ENCODE data around the gene PHACTR3. TPM values are rescaled to one million over a fixed set of nuclear protein-coding genes. Genes with fewer than 3 reads are reported as not detected.
A peak's percentile ranks its signal among the peaks of the same experiment; 100 is the strongest.

Gene PHACTR3
- total RNA-seq, 3 donors from 2014 or later = 0.41 to 3.4 (median 1.1) TPM

DNA sequence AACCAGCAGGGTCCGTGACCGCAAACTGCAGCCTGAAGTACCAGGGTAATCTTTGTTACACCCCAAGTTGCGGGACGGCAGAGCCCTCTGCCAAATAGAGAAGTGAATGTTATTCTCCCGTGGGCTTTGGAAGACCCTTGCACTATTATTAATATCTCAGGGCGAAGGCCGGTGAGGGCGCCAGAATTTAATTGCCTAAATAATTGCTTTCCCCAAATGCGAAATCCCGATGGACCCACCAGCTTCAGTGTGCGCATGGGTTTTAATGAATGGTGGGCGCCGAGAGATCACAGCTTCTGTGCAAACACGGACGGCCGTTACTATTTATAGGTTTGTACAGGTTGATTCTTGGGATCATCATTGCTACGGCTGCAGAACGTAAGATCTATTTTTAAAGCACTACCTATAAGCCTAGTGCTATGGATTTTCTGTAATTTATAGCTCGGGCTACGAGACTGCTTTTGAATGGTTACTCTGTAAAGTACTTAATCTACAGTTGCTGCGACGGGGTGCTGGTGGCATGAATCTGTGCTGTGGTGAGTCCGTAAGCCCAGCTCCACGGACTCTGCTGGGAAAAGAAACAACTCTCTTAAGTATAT, 15.2 kb upstream of the PHACTR3 start:
- intact Hi-C loops (cut with DNase I, micrococcal nuclease) = no loop called here
- H3K9me3 ChIP-seq = no peaks in the 10 kb centered on the region
- no peaks in the 10 kb centered on the region for H3K36me3 ChIP-seq (ENCODE audit: low read depth)
- no peak overlapping the region for H3K4me3 ChIP-seq
- H3K4me1 ChIP-seq (ENCODE audit: low read depth) = no peaks in the 10 kb centered on the region
- DNase-seq (no peak), ATAC-seq (no peak)
- TF ChIP-seq, protein P1, sequence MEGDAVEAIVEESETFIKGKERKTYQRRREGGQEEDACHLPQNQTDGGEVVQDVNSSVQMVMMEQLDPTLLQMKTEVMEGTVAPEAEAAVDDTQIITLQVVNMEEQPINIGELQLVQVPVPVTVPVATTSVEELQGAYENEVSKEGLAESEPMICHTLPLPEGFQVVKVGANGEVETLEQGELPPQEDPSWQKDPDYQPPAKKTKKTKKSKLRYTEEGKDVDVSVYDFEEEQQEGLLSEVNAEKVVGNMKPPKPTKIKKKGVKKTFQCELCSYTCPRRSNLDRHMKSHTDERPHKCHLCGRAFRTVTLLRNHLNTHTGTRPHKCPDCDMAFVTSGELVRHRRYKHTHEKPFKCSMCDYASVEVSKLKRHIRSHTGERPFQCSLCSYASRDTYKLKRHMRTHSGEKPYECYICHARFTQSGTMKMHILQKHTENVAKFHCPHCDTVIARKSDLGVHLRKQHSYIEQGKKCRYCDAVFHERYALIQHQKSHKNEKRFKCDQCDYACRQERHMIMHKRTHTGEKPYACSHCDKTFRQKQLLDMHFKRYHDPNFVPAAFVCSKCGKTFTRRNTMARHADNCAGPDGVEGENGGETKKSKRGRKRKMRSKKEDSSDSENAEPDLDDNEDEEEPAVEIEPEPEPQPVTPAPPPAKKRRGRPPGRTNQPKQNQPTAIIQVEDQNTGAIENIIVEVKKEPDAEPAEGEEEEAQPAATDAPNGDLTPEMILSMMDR (IDR thresholded peaks at IDR 0.05) = no peak

- TF ChIP-seq, protein P1 (IDR thresholded peaks at IDR 0.05) = no peak
- Histone ChIP-seq H3K36me3 (ENCODE audit: low read depth) (no peaks in the 10 kb centered on the region), H3K4me1 (ENCODE audit: low read depth) (no peaks in the 10 kb centered on the region), H3K4me3 (no peak overlapping the region), H3K9me3 (no peaks in the 10 kb centered on the region)
- ATAC-seq (no peak), DNase-seq (no peak)
- intact Hi-C loops (cut with DNase I, micrococcal nuclease) = loop anchor here in 1 of 2 donors (10.0 kb wide), 1 partner anchor 164 kb away; no protein-coding TSS in a partner anchor
Observed at GRCh38 chr20:59591061-59591460, 13.3 kb upstream of the PHACTR3 start.

DNA sequence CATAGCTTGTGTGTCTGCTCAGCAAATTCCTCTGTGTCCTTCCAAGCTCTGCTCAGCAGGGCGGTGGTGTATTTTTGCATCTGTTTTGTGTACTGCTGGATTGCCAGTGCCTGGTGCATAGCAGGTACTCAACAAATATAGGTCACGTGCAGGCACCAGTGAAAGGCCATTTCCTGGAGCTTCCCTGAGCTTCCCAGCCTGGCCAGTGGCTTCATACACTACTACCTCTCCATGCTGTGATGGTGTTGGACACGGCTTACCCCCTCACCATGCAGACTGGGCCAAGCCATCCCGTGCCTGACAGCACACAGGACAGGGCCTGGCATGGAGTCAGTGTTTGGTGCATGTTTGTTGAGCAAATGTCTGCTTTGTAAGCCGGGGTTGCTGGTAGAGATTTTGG, 7.7 kb upstream of the PHACTR3 start:
- intact Hi-C loops (cut with DNase I, micrococcal nuclease) = loop anchor here in 1 of 2 donors (10.0 kb wide), 1 partner anchor 158 kb away; no protein-coding TSS in a partner anchor
- no peak for DNase-seq
- Histone ChIP-seq H3K4me3 (no peak overlapping the region), H3K36me3 (ENCODE audit: low read depth) (no peaks in the 10 kb centered on the region), H3K4me1 (ENCODE audit: low read depth) (no peaks in the 10 kb centered on the region), H3K9me3 (no peaks in the 10 kb centered on the region)
- TF ChIP-seq, protein P1 (IDR thresholded peaks at IDR 0.05) = no peak
- no peak for ATAC-seq

DNA sequence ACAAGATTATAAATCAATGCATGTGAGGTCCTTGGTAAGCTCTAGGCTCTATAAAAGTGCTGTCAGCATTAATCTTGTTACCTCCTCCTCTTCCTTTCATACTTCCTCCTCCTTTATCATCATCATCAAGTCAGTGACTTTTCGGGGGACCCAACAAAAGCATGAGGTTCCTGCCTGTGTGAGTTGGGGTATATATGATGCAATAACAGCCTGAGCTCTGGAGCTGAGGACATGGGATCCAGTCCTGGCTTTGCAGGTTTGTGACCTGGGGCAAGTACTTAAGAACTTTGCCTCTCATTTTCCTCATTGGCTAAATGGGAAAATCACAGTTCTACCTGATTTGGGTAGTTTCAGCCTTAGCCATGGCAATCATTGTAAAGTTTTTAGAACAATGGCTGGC, 7.1 kb upstream of the PHACTR3 start:
- H3K4me3 ChIP-seq = no peak overlapping the region
- intact Hi-C loops (cut with DNase I, micrococcal nuclease) = loop anchor here in 1 of 2 donors (10.0 kb wide), 1 partner anchor 158 kb away; no protein-coding TSS in a partner anchor
- ATAC-seq = no peak
- DNase-seq = no peak
- TF ChIP-seq, protein P1 (IDR thresholded peaks at IDR 0.05) = no peak
- no peaks in the 10 kb centered on the region for H3K4me1 ChIP-seq (ENCODE audit: low read depth)
- H3K9me3 ChIP-seq = no peaks in the 10 kb centered on the region
- H3K36me3 ChIP-seq (ENCODE audit: low read depth) = no peaks in the 10 kb centered on the region

- Histone ChIP-seq H3K36me3 (ENCODE audit: low read depth) (no peaks in the 10 kb centered on the region), H3K4me3 (no peak overlapping the region), H3K4me1 (ENCODE audit: low read depth) (no peaks in the 10 kb centered on the region), H3K9me3 (no peaks in the 10 kb centered on the region)
- intact Hi-C loops (cut with DNase I, micrococcal nuclease) = loop anchor here in 1 of 2 donors (10.0 kb wide), 1 partner anchor 156 kb away; no protein-coding TSS in a partner anchor
- no peak for DNase-seq
- peak; percentile 54 for ATAC-seq
- TF ChIP-seq, protein P1 (IDR thresholded peaks at IDR 0.05) = peak; percentile 64
Observed at GRCh38 chr20:59598625-59599310, 5.6 kb upstream of the PHACTR3 start.
